Hepatocyte (in vitro differentiated cells): ENCODE measurements around the gene TACC2.
"Not testable (repeated sequence)": the region's sequence is repeated elsewhere in the genome, so short reads cannot be mapped to it uniquely, and the experiment has no call there.

ENCODE experiments used
- CTCF ChIP-seq: fragments of 200-600 bp; sonication (generic); IDR thresholded peaks from 2 replicates; pipeline ENCODE4 v1.5.1; 2016; ENCODE audit warnings: antibody characterized with exemption, mild to moderate bottlenecking; ENCODE audit not compliant: poor library complexity
- EZH2 ChIP-seq: fragments of 200-600 bp; sonication (generic); IDR thresholded peaks from 2 replicates; pipeline ENCODE4 v1.6.1; 2016; ENCODE audit warnings: antibody characterized with exemption, mild to moderate bottlenecking, borderline replicate concordance
- EZH2phosphoT487 ChIP-seq: fragments of 200-600 bp; sonication (generic); IDR thresholded peaks from one replicate; pipeline ENCODE4 v1.6.1; 2018; ENCODE audit warnings: antibody characterized with exemption, mild to moderate bottlenecking, low read depth, moderate library complexity; ENCODE audit not compliant: unreplicated experiment, severe bottlenecking

DNA sequence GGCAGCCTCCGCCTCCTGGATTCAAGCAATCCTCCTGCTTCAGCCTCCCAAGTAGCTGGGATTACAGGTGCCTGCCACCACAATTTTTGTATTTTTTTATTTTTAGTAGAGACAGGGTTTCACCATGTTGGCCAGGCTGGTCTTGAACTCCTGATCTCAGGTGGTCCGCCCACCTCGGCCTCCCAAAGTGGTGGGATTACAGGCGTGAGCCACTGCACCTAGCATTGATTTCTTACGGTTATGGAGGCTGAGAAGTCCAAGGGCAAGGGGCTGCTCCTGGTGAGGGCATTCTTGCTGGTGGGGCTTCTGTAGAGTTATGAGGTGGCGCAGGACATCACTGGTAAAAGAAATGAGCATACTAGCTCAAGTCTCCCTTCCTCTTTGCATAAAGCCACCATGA is 86.9 kb downstream of the TACC2 start:
- not testable (repeated sequence) for TF ChIP-seq CTCF, EZH2, EZH2phosphoT487
